Gastroesophageal sphincter (tissue), 3 donors: ENCODE data around the gene PRKG1.

Source experiments
- POLR2A ChIP-seq, 2 donors: fragments of 450-650 bp; IDR thresholded peaks; one replicate each; pipeline ENCODE4 v1.6.1; 2017; ENCODE audit warnings: antibody characterized with exemption in 2 of 2, mild to moderate bottlenecking in 2 of 2, moderate library complexity in 1 of 2
- POLR2AphosphoS5 ChIP-seq: sonication (generic); formaldehyde crosslinking; IDR thresholded peaks from one replicate; pipeline ENCODE4 v1.6.1; 2017; ENCODE audit warnings: antibody characterized with exemption
- TF ChIP-seq, protein P1 (sequence below), 4 experiments: fragments of 200-600 bp in 2 of 4; fragments of 450-650 bp in 2 of 4; sonication (generic) in 1 of 4; IDR thresholded peaks; one replicate each; pipeline ENCODE4 v1.5.1; 2017 to 2019; ENCODE audit warnings: antibody characterized with exemption in 4 of 4, mild to moderate bottlenecking in 2 of 4, moderate library complexity in 2 of 4

DNA sequence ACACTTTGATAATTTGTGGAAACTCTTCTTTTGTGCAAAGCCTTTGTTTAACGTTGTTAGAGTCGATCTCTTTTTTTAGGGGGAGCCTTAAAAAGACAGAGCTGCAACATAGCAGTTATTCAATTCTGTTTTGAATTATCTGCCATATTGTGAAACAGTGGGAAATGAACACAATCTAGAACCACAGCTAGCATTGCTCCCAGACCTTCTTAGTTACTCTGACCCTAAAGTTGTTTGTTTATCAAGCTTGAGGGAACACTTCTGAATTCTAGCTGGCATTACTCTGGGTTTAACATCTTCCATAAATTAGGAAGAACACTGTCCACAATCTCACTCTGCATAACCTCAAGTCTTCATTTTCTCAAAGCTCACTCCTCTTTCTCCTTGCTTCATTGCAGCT lies 217.7 kb downstream of the PRKG1 start:
- TF ChIP-seq, protein P1, sequence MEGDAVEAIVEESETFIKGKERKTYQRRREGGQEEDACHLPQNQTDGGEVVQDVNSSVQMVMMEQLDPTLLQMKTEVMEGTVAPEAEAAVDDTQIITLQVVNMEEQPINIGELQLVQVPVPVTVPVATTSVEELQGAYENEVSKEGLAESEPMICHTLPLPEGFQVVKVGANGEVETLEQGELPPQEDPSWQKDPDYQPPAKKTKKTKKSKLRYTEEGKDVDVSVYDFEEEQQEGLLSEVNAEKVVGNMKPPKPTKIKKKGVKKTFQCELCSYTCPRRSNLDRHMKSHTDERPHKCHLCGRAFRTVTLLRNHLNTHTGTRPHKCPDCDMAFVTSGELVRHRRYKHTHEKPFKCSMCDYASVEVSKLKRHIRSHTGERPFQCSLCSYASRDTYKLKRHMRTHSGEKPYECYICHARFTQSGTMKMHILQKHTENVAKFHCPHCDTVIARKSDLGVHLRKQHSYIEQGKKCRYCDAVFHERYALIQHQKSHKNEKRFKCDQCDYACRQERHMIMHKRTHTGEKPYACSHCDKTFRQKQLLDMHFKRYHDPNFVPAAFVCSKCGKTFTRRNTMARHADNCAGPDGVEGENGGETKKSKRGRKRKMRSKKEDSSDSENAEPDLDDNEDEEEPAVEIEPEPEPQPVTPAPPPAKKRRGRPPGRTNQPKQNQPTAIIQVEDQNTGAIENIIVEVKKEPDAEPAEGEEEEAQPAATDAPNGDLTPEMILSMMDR (IDR thresholded peaks at IDR 0.05): no peak
- TF ChIP-seq POLR2A (IDR thresholded peaks at IDR 0.05): no peak
- no peak for TF ChIP-seq POLR2AphosphoS5
